ENCODE data around the gene YIF1B. TPM values are rescaled to one million over a fixed set of nuclear protein-coding genes. Genes with fewer than 3 reads are reported as not detected.

YIF1B gene
- total RNA-seq, 1 experiment from 2014 or later: 98.8 TPM

GRCh38 chr19:38335949-38336637 lies 20.3 kb upstream of the YIF1B start:
- peak; percentile 96 for DNase-seq (ENCODE audit: low spot score)

- DNase-seq (ENCODE audit: low spot score): no peak
These were observed 17.5 kb upstream of the YIF1B start for GRCh38 chr19:38333245-38333644.

GRCh38 chr19:38331728-38332127 lies 16.0 kb upstream of the YIF1B start:
- DNase-seq (ENCODE audit: low spot score): no peak

GRCh38 chr19:38329651-38330050 lies 13.9 kb upstream of the YIF1B start:
- DNase-seq (ENCODE audit: low spot score): no peak

GRCh38 chr19:38326591-38326990 lies 10.8 kb upstream of the YIF1B start:
- DNase-seq (ENCODE audit: low spot score): no peak

- DNase-seq (ENCODE audit: low spot score): no peak
These were observed 8.7 kb upstream of the YIF1B start for GRCh38 chr19:38324431-38324830.

GRCh38 chr19:38323291-38323690 lies 7.5 kb upstream of the YIF1B start:
- no peak for DNase-seq (ENCODE audit: low spot score)

- no peak for DNase-seq (ENCODE audit: low spot score)
These were observed 6.0 kb upstream of the YIF1B start for GRCh38 chr19:38321646-38322196.

- no peak for DNase-seq (ENCODE audit: low spot score)
These were observed 5.2 kb upstream of the YIF1B start for GRCh38 chr19:38320969-38321339.

GRCh38 chr19:38319421-38320258 lies 3.9 kb upstream of the YIF1B start, which contains the start of gene KCNK6:
KCNK6 (plus strand) TSS chr19:38319845; CDS start chr19:38319951, 106 bp downstream.
- DNase-seq (ENCODE audit: low spot score): no peak

GRCh38 chr19:38318660-38319059 lies 2.9 kb upstream of the YIF1B start:
- DNase-seq (ENCODE audit: low spot score): no peak

- no peak for DNase-seq (ENCODE audit: low spot score)
These were observed 1.4 kb upstream of the YIF1B start for GRCh38 chr19:38317104-38317612.

- no peak for DNase-seq (ENCODE audit: low spot score)
These were observed 825 bp upstream of the YIF1B start for GRCh38 chr19:38316477-38317067.

- no peak for DNase-seq (ENCODE audit: low spot score)
These were observed 4.8 kb downstream of the YIF1B start for GRCh38 chr19:38310986-38311385.

- no peak for DNase-seq (ENCODE audit: low spot score)
These were observed 5.5 kb downstream of the YIF1B start for GRCh38 chr19:38310279-38310670.

- no peak for DNase-seq (ENCODE audit: low spot score)
These were observed 6.0 kb downstream of the YIF1B start for GRCh38 chr19:38309615-38310278.

- no peak for DNase-seq (ENCODE audit: low spot score)
These were observed 6.7 kb downstream of the YIF1B start for GRCh38 chr19:38308926-38309614.

GRCh38 chr19:38308006-38308766 lies 7.6 kb downstream of the YIF1B start:
- no peak for DNase-seq (ENCODE audit: low spot score)

GRCh38 chr19:38307597-38307996 lies 8.2 kb downstream of the YIF1B start:
- DNase-seq (ENCODE audit: low spot score): no peak

- DNase-seq (ENCODE audit: low spot score): no peak
These were observed 8.7 kb downstream of the YIF1B start for GRCh38 chr19:38307076-38307475.

Data from A172 (cell line).